Measurements from ENCODE around the gene CLSTN1. TPM values are rescaled to one million over a fixed set of nuclear protein-coding genes. Genes with fewer than 3 reads are reported as not detected.

The CLSTN1 gene
- total RNA-seq, 2 donors from 2014 or later, result 62.5 to 64.1 TPM

Other genes starting within 250 kb of the CLSTN1 start
- gene TMEM201, start 235.1 kb downstream of the CLSTN1 start, total RNA-seq, result 10 to 100 TPM; 18.5 to 21.2 TPM
- 1 to 10 TPM; 4.4 to 7.4 TPM for gene PIK3CD, start 172.2 kb downstream of the CLSTN1 start, total RNA-seq
- 10 to 100 TPM; 32.2 to 34.1 TPM for gene CTNNBIP1, start 86.3 kb upstream of the CLSTN1 start, total RNA-seq
- gene LZIC, start 119.4 kb upstream of the CLSTN1 start, total RNA-seq, result 10 to 100 TPM; 27.1 to 31.2 TPM
- gene NMNAT1, start 119.5 kb upstream of the CLSTN1 start, total RNA-seq, result 10 to 100 TPM; 14.9 to 19.1 TPM
- 10 to 100 TPM; 24.8 to 29.9 TPM for gene RBP7, start 173.3 kb upstream of the CLSTN1 start, total RNA-seq
- 10 to 100 TPM; 42.9 to 47.8 TPM for gene UBE4B, start 209.0 kb upstream of the CLSTN1 start, total RNA-seq